Measurements from ENCODE around the gene RUFY1. TPM values are rescaled to one million over a fixed set of nuclear protein-coding genes. Genes with fewer than 3 reads are reported as not detected.

RUFY1 gene
- total RNA-seq, 1 experiment from 2014 or later, result 41.4 TPM

GRCh38 chr5:179572386-179572785, 22.0 kb downstream of the RUFY1 start:
- Histone ChIP-seq H3K4me3 (ENCODE audit: low read depth, low read length, poor library complexity, severe bottlenecking) (no peak overlapping the region), H3K27me3 (replicated peaks; ENCODE audit: insufficient read depth, low read depth, low read length, poor library complexity) (no peaks in the 10 kb centered on the region), H3K9me3 (ENCODE audit: low read depth, low read length, poor library complexity, severe bottlenecking) (no peaks in the 10 kb centered on the region), H3K36me3 (ENCODE audit: insufficient read depth, low read length, poor library complexity, severe bottlenecking) (peaks cover 48% of the 10 kb centered on the region), H3K4me1 (ENCODE audit: insufficient read depth, low read length, poor library complexity, severe bottlenecking) (no peaks in the 10 kb centered on the region), H3K27ac (ENCODE audit: low read depth, low read length, poor library complexity, severe bottlenecking) (no peak overlapping the region)
- ChIA-PET CTCF (no interaction called here), POLR2A (ENCODE audit: low non-redundant PET) (no interaction called here)
- BruUV-seq (replicated peaks), result no TSS peak
- no peak for DNase-seq (ENCODE audit: low spot score)
- intact Hi-C loops (cut with micrococcal nuclease; ENCODE audit: unreplicated experiment), result no loop called here
- no peak for TF ChIP-seq EZH2 (IDR thresholded peaks at IDR 0.05; ENCODE audit: borderline replicate concordance, low read depth, low read length, poor library complexity, severe bottlenecking)
- TF ChIP-seq CTCF (conservative IDR thresholded peaks at IDR 0.05; ENCODE audit: low read depth, low read length), result no peak

GRCh38 chr5:179577286-179577960, 27.1 kb downstream of the RUFY1 start:
- TF ChIP-seq CTCF (conservative IDR thresholded peaks at IDR 0.05; ENCODE audit: low read depth, low read length) (no peak), EZH2 (IDR thresholded peaks at IDR 0.05; ENCODE audit: borderline replicate concordance, low read depth, low read length, poor library complexity, severe bottlenecking) (no peak)
- H3K27me3 ChIP-seq (replicated peaks; ENCODE audit: insufficient read depth, low read depth, low read length, poor library complexity), result no peaks in the 10 kb centered on the region
- H3K4me1 ChIP-seq (ENCODE audit: insufficient read depth, low read length, poor library complexity, severe bottlenecking), result no peaks in the 10 kb centered on the region
- intact Hi-C loops (cut with micrococcal nuclease; ENCODE audit: unreplicated experiment), result no loop called here
- no peaks in the 10 kb centered on the region for H3K9me3 ChIP-seq (ENCODE audit: low read depth, low read length, poor library complexity, severe bottlenecking)
- CTCF ChIA-PET, result no interaction called here
- no peak for DNase-seq (ENCODE audit: low spot score)
- POLR2A ChIA-PET (ENCODE audit: low non-redundant PET), result no interaction called here
- BruUV-seq (replicated peaks), result no TSS peak
- no peak overlapping the region for H3K27ac ChIP-seq (ENCODE audit: low read depth, low read length, poor library complexity, severe bottlenecking)
- peaks cover 25% of the 10 kb centered on the region for H3K36me3 ChIP-seq (ENCODE audit: insufficient read depth, low read length, poor library complexity, severe bottlenecking)
- no peak overlapping the region for H3K4me3 ChIP-seq (ENCODE audit: low read depth, low read length, poor library complexity, severe bottlenecking)

- ChIA-PET POLR2A (ENCODE audit: low non-redundant PET) (no interaction called here), CTCF (no interaction called here)
- no peak for DNase-seq (ENCODE audit: low spot score)
- H3K9me3 ChIP-seq (ENCODE audit: low read depth, low read length, poor library complexity, severe bottlenecking), result no peaks in the 10 kb centered on the region
- H3K27me3 ChIP-seq (replicated peaks; ENCODE audit: insufficient read depth, low read depth, low read length, poor library complexity), result no peaks in the 10 kb centered on the region
- BruUV-seq (replicated peaks), result no TSS peak
- TF ChIP-seq CTCF (conservative IDR thresholded peaks at IDR 0.05; ENCODE audit: low read depth, low read length), result no peak
- no peak for TF ChIP-seq EZH2 (IDR thresholded peaks at IDR 0.05; ENCODE audit: borderline replicate concordance, low read depth, low read length, poor library complexity, severe bottlenecking)
- peaks cover 30% of the 10 kb centered on the region for H3K36me3 ChIP-seq (ENCODE audit: insufficient read depth, low read length, poor library complexity, severe bottlenecking)
- no peak overlapping the region for H3K27ac ChIP-seq (ENCODE audit: low read depth, low read length, poor library complexity, severe bottlenecking)
- H3K4me3 ChIP-seq (ENCODE audit: low read depth, low read length, poor library complexity, severe bottlenecking), result no peak overlapping the region
- H3K4me1 ChIP-seq (ENCODE audit: insufficient read depth, low read length, poor library complexity, severe bottlenecking), result no peaks in the 10 kb centered on the region
- intact Hi-C loops (cut with micrococcal nuclease; ENCODE audit: unreplicated experiment), result no loop called here
These were observed 35.6 kb downstream of the RUFY1 start for GRCh38 chr5:179585941-179586401.

Measured in A673 (cell line).